Measurements from ENCODE around the gene NKD1.

DNA sequence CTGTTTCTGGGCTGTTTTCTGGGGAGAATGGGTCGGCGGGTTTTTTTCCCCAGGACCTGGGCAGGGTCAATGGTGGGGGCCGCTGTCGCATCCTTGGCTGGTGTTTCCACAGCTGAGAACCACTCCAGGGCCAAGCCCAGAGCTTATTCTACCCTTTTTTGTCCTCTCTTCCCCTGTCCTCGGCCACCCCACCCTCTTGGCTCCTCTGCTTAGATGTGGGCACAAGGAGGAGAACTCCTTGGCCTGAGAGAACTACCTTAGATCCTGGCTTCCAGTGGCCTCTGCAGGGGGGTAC, 149.2 kb downstream of the NKD1 start:
- TF ChIP-seq CTCF (IDR thresholded peaks at IDR 0.05) (no peak), POLR2A (IDR thresholded peaks at IDR 0.05) (no peak)

Data from adrenal gland (tissue), 5 donors.